Right atrium auricular region (tissue), 2 donors: ENCODE results near the gene BCAR3. TPM values are rescaled to one million over a fixed set of nuclear protein-coding genes. Genes with fewer than 3 reads are reported as not detected.

ENCODE experiments used
- DNase-seq: peaks from one replicate; pipeline ENCODE4 v3.0.0-alpha.2; 2019; ENCODE audit warnings: low spot score
- H3K27ac ChIP-seq, 2 donors: fragments of 200-600 bp; sonication (generic); 1 replicate in 1 of 2; 2 replicates in 1 of 2; pipeline ENCODE4 v1.5.1; 2016 to 2019
- H3K27me3 ChIP-seq, 2 donors: fragments of 200-600 bp; sonication (generic); one replicate each; pipeline versions ENCODE4 v1.5.1 to v1.6.0; 2017 to 2019
- H3K36me3 ChIP-seq: fragments of 200-600 bp; sonication (generic); one replicate; pipeline ENCODE4 v1.5.1; 2016
- H3K4me1 ChIP-seq, 2 donors: fragments of 200-600 bp; sonication (generic); one replicate each; pipeline versions ENCODE4 v1.5.1 to v1.6.0; 2017 to 2019
- H3K4me3 ChIP-seq, 2 donors: fragments of 200-600 bp; sonication (generic); 1 replicate in 1 of 2; 2 replicates in 1 of 2; pipeline ENCODE4 v1.5.1; 2017 to 2019; ENCODE audit warnings: mild to moderate bottlenecking in 1 of 2, moderate library complexity in 1 of 2
- H3K9me3 ChIP-seq, 2 donors: fragments of 200-600 bp; sonication (generic); one replicate each; pipeline ENCODE4 v1.5.1; 2019
- CTCF ChIP-seq, 2 donors: fragments of 200-600 bp; sonication (generic); IDR thresholded peaks; one replicate each; pipeline ENCODE4 v1.5.1; 2019; ENCODE audit warnings: antibody characterized with exemption in 2 of 2
- total RNA-seq, 2 donors: library from RNA; depleted of rRNA; stranded (reverse); fragments of >200 nt; gene quantifications; one replicate each; pipeline ENCODE4 v1.1.0, GENCODE V29; 2016

BCAR3 gene
- total RNA-seq, 2 donors from 2014 or later, result 12.7 to 19.3 TPM

GRCh38 chr1:93694039-93694438 lies 12.4 kb upstream of the BCAR3 start:
- no peak for DNase-seq
- no peak overlapping the region for H3K27ac ChIP-seq
- peaks cover 0 to 6% of the 10 kb centered on the region in 2 donors for H3K4me1 ChIP-seq
- no peak overlapping the region for H3K4me3 ChIP-seq
- no peaks in the 10 kb centered on the region for H3K36me3 ChIP-seq
- H3K9me3 ChIP-seq, result no peaks in the 10 kb centered on the region
- no peaks in the 10 kb centered on the region for H3K27me3 ChIP-seq
- no peak for TF ChIP-seq CTCF (IDR thresholded peaks at IDR 0.05)

GRCh38 chr1:93692983-93693591 lies 11.4 kb upstream of the BCAR3 start:
- no peak for TF ChIP-seq CTCF (IDR thresholded peaks at IDR 0.05)
- Histone ChIP-seq H3K36me3 (no peaks in the 10 kb centered on the region), H3K27me3 (no peaks in the 10 kb centered on the region), H3K4me3 (no peak overlapping the region), H3K4me1 (peaks cover 0 to 6% of the 10 kb centered on the region in 2 donors), H3K9me3 (no peaks in the 10 kb centered on the region), H3K27ac (no peak overlapping the region)
- no peak for DNase-seq

GRCh38 chr1:93692451-93692861 lies 10.8 kb upstream of the BCAR3 start:
- no peak overlapping the region for H3K4me3 ChIP-seq

GRCh38 chr1:93692026-93692425 lies 10.4 kb upstream of the BCAR3 start:
- Histone ChIP-seq H3K4me1 (peaks cover 0 to 6% of the 10 kb centered on the region in 2 donors), H3K4me3 (no peak overlapping the region), H3K27ac (no peak overlapping the region), H3K27me3 (no peaks in the 10 kb centered on the region), H3K9me3 (no peaks in the 10 kb centered on the region), H3K36me3 (no peaks in the 10 kb centered on the region)
- no peak for DNase-seq
- no peak for TF ChIP-seq CTCF (IDR thresholded peaks at IDR 0.05)

More at GRCh38 chr1:93692451-93692861, 10.8 kb upstream of the BCAR3 start:
- H3K9me3 ChIP-seq, result no peaks in the 10 kb centered on the region
- H3K36me3 ChIP-seq, result no peaks in the 10 kb centered on the region
- H3K27me3 ChIP-seq, result no peaks in the 10 kb centered on the region
- DNase-seq, result no peak
- no peak overlapping the region for H3K27ac ChIP-seq
- peaks cover 0 to 6% of the 10 kb centered on the region in 2 donors for H3K4me1 ChIP-seq
- no peak for TF ChIP-seq CTCF (IDR thresholded peaks at IDR 0.05)

GRCh38 chr1:93690921-93691789 lies 9.5 kb upstream of the BCAR3 start:
- no peak overlapping the region for H3K27ac ChIP-seq

More at GRCh38 chr1:93690921-93691789, 9.5 kb upstream of the BCAR3 start:
- Histone ChIP-seq H3K4me1 (peaks cover 0 to 11% of the 10 kb centered on the region in 2 donors), H3K4me3 (no peak overlapping the region), H3K9me3 (no peaks in the 10 kb centered on the region), H3K36me3 (no peaks in the 10 kb centered on the region), H3K27me3 (no peaks in the 10 kb centered on the region)
- no peak for DNase-seq
- TF ChIP-seq CTCF (IDR thresholded peaks at IDR 0.05), result no peak
